Measurements from ENCODE around the gene LRRC45. TPM values are rescaled to one million over a fixed set of nuclear protein-coding genes. Genes with fewer than 3 reads are reported as not detected.

Gene LRRC45
- total and polyA plus RNA-seq, 9 of the 15 experiments (the other 6 are each of a cell fraction or from before 2014, with no cell fraction given) = 3.5 to 21.5 (median 11.2) TPM; not detected in 2

DNA sequence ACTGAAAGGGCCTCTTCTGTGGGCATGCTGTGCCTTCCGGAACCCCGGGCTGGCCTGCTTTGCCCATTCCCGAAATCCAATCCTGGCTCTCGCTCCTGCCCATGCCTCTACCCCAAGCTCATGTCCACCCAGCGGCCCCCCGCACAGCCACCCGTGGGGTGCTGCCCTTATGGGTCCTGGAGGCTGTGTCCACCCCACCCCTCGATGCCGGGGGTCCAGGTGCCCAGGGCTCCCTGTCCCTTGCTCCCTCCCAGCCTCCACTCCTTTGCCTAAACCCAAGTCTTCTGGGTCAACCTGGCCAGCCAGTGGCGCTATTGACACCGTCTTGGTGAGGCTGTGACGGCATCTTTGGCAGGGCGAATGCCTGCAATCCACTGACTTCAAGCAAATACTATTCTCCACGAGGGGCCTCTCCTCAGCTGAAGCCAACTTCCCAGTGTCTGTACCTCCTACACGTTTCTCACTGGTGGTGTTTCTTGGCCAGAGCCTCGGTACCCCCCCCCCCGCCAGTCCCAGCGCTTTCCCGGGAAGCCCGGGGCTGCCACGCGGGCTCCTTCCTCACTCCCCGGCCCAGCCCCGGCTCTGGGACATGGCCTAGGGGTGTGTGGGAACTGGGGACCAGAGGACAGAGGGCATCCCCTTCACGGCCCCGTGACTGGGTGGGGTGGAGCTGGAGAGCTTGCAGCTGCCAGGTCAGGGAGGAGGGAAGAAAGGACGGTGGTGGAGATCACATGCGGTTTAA lies 54.7 kb downstream of the LRRC45 start (continued):
- TF ChIP-seq ZBTB33 (CRISPR knock-in tag; IDR thresholded peaks at IDR 0.05) (peak; percentile 94), MTA2 (IDR thresholded peaks at IDR 0.05; ENCODE audit: low read depth) (no peak), KLF16 (IDR thresholded peaks at IDR 0.05) (no peak), SP2 (IDR thresholded peaks at IDR 0.05; ENCODE audit: extremely low read depth, low read depth, low read length, poor library complexity, severe bottlenecking) (no peak), MEF2D (tag; conservative IDR thresholded peaks at IDR 0.05; ENCODE audit: low read depth) (no peak), CREB1 (IDR thresholded peaks at IDR 0.05) (0 out of 2 replicates have a peak, but pooled peaks have one; percentile 12), CREB1 (CRISPR knock-in tag; IDR thresholded peaks at IDR 0.05) (no peak), CBFB (CRISPR knock-in tag; IDR thresholded peaks at IDR 0.05) (no peak), LCOR (CRISPR knock-in tag; IDR thresholded peaks at IDR 0.05) (no peak), CCNT2 (IDR thresholded peaks at IDR 0.05; ENCODE audit: borderline replicate concordance, extremely low read depth, insufficient read length, low read depth, low read length) (no peak), TAF1 (IDR thresholded peaks at IDR 0.05; ENCODE audit: control insufficient read depth, extremely low read depth, insufficient read depth, low read length, severe bottlenecking) (peak; percentile 7), ETS1 (conservative IDR thresholded peaks at IDR 0.05; ENCODE audit: control insufficient read depth, low read depth, low read length) (peak; percentile 32; the same call in 1 of the 2 replicates), ZNF232 (CRISPR knock-in tag; IDR thresholded peaks at IDR 0.05) (no peak), ZNF436 (CRISPR knock-in tag; IDR thresholded peaks at IDR 0.05) (no peak), ZZZ3 (IDR thresholded peaks at IDR 0.05) (no peak), KLF10 (CRISPR knock-in tag; IDR thresholded peaks at IDR 0.05) (no peak), PHB (CRISPR knock-in tag; IDR thresholded peaks at IDR 0.05) (no peak), WHSC1 (IDR thresholded peaks at IDR 0.05; ENCODE audit: low read length) (no peak), MIER1 (IDR thresholded peaks at IDR 0.05; ENCODE audit: low read depth) (no peak), BRD9 (IDR thresholded peaks at IDR 0.05; ENCODE audit: low read depth, partially characterized antibody) (no peak), POLR2G (IDR thresholded peaks at IDR 0.05; ENCODE audit: low read depth, low read length) (peak; percentile 74)
- TF ChIP-seq, protein P1, sequence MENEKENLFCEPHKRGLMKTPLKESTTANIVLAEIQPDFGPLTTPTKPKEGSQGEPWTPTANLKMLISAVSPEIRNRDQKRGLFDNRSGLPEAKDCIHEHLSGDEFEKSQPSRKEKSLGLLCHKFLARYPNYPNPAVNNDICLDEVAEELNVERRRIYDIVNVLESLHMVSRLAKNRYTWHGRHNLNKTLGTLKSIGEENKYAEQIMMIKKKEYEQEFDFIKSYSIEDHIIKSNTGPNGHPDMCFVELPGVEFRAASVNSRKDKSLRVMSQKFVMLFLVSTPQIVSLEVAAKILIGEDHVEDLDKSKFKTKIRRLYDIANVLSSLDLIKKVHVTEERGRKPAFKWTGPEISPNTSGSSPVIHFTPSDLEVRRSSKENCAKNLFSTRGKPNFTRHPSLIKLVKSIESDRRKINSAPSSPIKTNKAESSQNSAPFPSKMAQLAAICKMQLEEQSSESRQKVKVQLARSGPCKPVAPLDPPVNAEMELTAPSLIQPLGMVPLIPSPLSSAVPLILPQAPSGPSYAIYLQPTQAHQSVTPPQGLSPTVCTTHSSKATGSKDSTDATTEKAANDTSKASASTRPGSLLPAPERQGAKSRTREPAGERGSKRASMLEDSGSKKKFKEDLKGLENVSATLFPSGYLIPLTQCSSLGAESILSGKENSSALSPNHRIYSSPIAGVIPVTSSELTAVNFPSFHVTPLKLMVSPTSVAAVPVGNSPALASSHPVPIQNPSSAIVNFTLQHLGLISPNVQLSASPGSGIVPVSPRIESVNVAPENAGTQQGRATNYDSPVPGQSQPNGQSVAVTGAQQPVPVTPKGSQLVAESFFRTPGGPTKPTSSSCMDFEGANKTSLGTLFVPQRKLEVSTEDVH (IDR thresholded peaks at IDR 0.05; ENCODE audit: low read depth, partially characterized antibody) = peak; percentile 60
